Ascending aorta (tissue), 2 donors: ENCODE data around the gene FAM53B. TPM values are rescaled to one million over a fixed set of nuclear protein-coding genes. Genes with fewer than 3 reads are reported as not detected.

Experiments used
- DNase-seq, 2 donors: peaks; one replicate each; pipeline ENCODE4 v3.0.0-alpha.2; 2019; ENCODE audit warnings: low spot score in 2 of 2
- H3K27ac ChIP-seq, 2 donors: fragments of 200-600 bp; sonication (generic); one replicate each; pipeline ENCODE4 v1.5.1; 2016 to 2017; ENCODE audit warnings: mild to moderate bottlenecking in 1 of 2
- H3K27me3 ChIP-seq: fragments of 200-600 bp; sonication (generic); one replicate; pipeline ENCODE4 v1.5.1; 2017
- H3K36me3 ChIP-seq, 2 donors: fragments of 200-600 bp; sonication (generic); one replicate each; pipeline ENCODE4 v1.5.1; 2016
- H3K4me1 ChIP-seq, 2 donors: fragments of 200-600 bp; sonication (generic); one replicate each; pipeline ENCODE4 v1.5.1; 2016 to 2017; ENCODE audit warnings: mild to moderate bottlenecking in 1 of 2
- H3K4me3 ChIP-seq, 2 donors: fragments of 200-600 bp; sonication (generic); one replicate each; pipeline ENCODE4 v1.5.1; 2016 to 2017; ENCODE audit warnings: mild to moderate bottlenecking in 1 of 2
- H3K9me3 ChIP-seq, 2 donors: fragments of 200-600 bp; sonication (generic); one replicate each; pipeline ENCODE4 v1.5.1; 2016
- CTCF ChIP-seq, 3 experiments: fragments of 200-600 bp in 2 of 3; fragments of 450-650 bp in 1 of 3; sonication (generic) in 2 of 3; IDR thresholded peaks; one replicate each; pipeline ENCODE4 v1.5.1; 2016 to 2019; ENCODE audit warnings: antibody characterized with exemption in 3 of 3, mild to moderate bottlenecking in 1 of 3, moderate library complexity in 1 of 3
- intact Hi-C: fragments of 100-400 bp; cut with DNase I; formaldehyde crosslinking; loops from one replicate; pipeline ENCODE4 v1.15.1; 2023
- total RNA-seq: library from RNA; depleted of rRNA; stranded (reverse); fragments of >200 nt; gene quantifications from one replicate; pipeline ENCODE4 v1.1.0, GENCODE V29; 2016

Gene FAM53B
- total RNA-seq, 1 donor from 2014 or later, result 52.5 TPM

GRCh38 chr10:124569623-124570470, 174.3 kb downstream of the FAM53B start:
- DNase-seq, result no peak
- TF ChIP-seq CTCF (IDR thresholded peaks at IDR 0.05), result no peak
- Histone ChIP-seq H3K27me3 (no peaks in the 10 kb centered on the region), H3K9me3 (no peaks in the 10 kb centered on the region), H3K27ac (no peak overlapping the region), H3K36me3 (no peaks in the 10 kb centered on the region), H3K4me1 (no peaks in the 10 kb centered on the region), H3K4me3 (no peak overlapping the region)
- intact Hi-C loops, result no loop called here

Other genes with a start within 250 kb of the FAM53B start
- gene EEF1AKMT2, start 47.5 kb upstream of the FAM53B start, total RNA-seq, result 10.5 TPM
- 0.85 TPM for gene ABRAXAS2, start 57.4 kb upstream of the FAM53B start, total RNA-seq
- 24.7 TPM for gene ZRANB1, start 197.7 kb upstream of the FAM53B start, total RNA-seq